Peyer's patch (tissue), 4 donors: ENCODE data around the gene FGFRL1.

Experiments
- POLR2A ChIP-seq, 2 donors: fragments of 450-650 bp; IDR thresholded peaks; one replicate each; pipeline ENCODE4 v1.5.1; 2017; ENCODE audit warnings: antibody characterized with exemption in 2 of 2, mild to moderate bottlenecking in 2 of 2, moderate library complexity in 2 of 2
- TF ChIP-seq, protein P1 (sequence below), 6 experiments: fragments of 450-650 bp in 4 of 6; fragments of 200-600 bp in 2 of 6; sonication (generic) in 1 of 6; IDR thresholded peaks; one replicate each; pipeline ENCODE4 v1.5.1; 2017 to 2019; ENCODE audit warnings: antibody characterized with exemption in 6 of 6, mild to moderate bottlenecking in 3 of 6, moderate library complexity in 1 of 6

GRCh38 chr4:1001561-1002130, 9.8 kb upstream of the FGFRL1 start:
- no peak for TF ChIP-seq POLR2A (IDR thresholded peaks at IDR 0.05)
- TF ChIP-seq, protein P1, sequence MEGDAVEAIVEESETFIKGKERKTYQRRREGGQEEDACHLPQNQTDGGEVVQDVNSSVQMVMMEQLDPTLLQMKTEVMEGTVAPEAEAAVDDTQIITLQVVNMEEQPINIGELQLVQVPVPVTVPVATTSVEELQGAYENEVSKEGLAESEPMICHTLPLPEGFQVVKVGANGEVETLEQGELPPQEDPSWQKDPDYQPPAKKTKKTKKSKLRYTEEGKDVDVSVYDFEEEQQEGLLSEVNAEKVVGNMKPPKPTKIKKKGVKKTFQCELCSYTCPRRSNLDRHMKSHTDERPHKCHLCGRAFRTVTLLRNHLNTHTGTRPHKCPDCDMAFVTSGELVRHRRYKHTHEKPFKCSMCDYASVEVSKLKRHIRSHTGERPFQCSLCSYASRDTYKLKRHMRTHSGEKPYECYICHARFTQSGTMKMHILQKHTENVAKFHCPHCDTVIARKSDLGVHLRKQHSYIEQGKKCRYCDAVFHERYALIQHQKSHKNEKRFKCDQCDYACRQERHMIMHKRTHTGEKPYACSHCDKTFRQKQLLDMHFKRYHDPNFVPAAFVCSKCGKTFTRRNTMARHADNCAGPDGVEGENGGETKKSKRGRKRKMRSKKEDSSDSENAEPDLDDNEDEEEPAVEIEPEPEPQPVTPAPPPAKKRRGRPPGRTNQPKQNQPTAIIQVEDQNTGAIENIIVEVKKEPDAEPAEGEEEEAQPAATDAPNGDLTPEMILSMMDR (IDR thresholded peaks at IDR 0.05), result no peak
